ENCODE data around the gene FOXP1. TPM values are rescaled to one million over a fixed set of nuclear protein-coding genes. Genes with fewer than 3 reads are reported as not detected.

The FOXP1 gene
- total and polyA plus RNA-seq, 2 experiments from 2014 or later: 76.8 to 99.8 TPM

DNA sequence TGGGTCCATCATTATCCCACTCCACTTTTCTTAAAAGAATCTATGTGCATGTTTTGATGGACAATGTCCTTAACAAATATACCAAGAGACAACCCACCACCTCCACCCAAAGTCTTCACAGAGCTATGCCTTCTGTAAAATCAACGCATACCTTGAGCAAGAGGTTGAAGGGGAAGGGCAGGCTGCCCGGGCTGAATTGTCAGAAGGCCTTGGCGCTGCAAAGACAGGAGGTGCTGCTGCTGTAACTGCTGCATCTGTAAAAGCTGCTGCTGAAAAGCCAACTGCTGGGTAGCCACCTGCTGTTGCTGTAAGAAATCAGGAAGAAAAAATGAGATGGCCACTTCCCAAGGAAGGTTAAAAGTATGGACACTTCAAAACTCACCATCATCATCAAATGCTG lies 536.7 kb downstream of the FOXP1 start:
- H3K9me3 ChIP-seq (ENCODE audit: low read depth): no peaks in the 10 kb centered on the region
- no peak overlapping the region for H2AFZ ChIP-seq
- H3K36me3 ChIP-seq (replicated peaks; ENCODE audit: insufficient read depth, low read depth): peaks cover 4% of the 10 kb centered on the region
- H3K4me2 ChIP-seq: no peak overlapping the region
- no peak overlapping the region for H3K4me3 ChIP-seq
- H3K27me3 ChIP-seq: no peaks in the 10 kb centered on the region
- WGBS (ENCODE audit: low lambda C conversion rate, missing lambda C conversion rate): 76% methylated on average over 3 of the region's 3 CpGs
- peaks cover 77% of the 10 kb centered on the region for H3K79me2 ChIP-seq
- no peaks in the 10 kb centered on the region for H3K9me2 ChIP-seq (replicated peaks; ENCODE audit: insufficient read depth)
- no peak overlapping the region for H3K27ac ChIP-seq
- DNase-seq (ENCODE audit: low spot score): no peak
- H3K4me1 ChIP-seq (ENCODE audit: insufficient read depth): peaks cover 38% of the 10 kb centered on the region
- no peaks in the 10 kb centered on the region for H4K20me1 ChIP-seq (ENCODE audit: insufficient read depth, poor library complexity, severe bottlenecking)
- TF ChIP-seq EZH2 (IDR thresholded peaks at IDR 0.05; ENCODE audit: borderline replicate concordance) (no peak), EZH2phosphoT487 (IDR thresholded peaks at IDR 0.05; ENCODE audit: low read depth, severe bottlenecking, unreplicated experiment) (no peak)
- TF ChIP-seq, protein P1, sequence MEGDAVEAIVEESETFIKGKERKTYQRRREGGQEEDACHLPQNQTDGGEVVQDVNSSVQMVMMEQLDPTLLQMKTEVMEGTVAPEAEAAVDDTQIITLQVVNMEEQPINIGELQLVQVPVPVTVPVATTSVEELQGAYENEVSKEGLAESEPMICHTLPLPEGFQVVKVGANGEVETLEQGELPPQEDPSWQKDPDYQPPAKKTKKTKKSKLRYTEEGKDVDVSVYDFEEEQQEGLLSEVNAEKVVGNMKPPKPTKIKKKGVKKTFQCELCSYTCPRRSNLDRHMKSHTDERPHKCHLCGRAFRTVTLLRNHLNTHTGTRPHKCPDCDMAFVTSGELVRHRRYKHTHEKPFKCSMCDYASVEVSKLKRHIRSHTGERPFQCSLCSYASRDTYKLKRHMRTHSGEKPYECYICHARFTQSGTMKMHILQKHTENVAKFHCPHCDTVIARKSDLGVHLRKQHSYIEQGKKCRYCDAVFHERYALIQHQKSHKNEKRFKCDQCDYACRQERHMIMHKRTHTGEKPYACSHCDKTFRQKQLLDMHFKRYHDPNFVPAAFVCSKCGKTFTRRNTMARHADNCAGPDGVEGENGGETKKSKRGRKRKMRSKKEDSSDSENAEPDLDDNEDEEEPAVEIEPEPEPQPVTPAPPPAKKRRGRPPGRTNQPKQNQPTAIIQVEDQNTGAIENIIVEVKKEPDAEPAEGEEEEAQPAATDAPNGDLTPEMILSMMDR (IDR thresholded peaks at IDR 0.05; ENCODE audit: poor library complexity): no peak

DNA sequence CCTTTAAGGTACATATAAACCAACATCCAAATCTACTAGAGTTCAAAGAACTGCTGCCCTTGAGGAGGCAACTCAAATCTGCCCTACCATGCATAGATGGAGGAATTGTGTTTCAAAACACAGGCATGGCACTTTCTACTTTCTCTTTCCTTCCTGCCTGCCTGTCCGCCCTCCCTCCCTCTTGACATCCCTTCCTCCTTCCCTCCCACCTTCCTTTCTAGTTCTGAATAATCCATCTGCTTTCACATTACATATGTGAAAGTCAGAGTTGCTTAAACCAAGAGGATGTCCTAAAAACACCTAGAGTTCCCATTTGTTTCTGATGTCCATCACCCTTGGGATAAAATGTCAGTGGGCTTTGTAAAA lies 537.6 kb downstream of the FOXP1 start:
- Histone ChIP-seq H3K36me3 (replicated peaks; ENCODE audit: insufficient read depth, low read depth) (no peaks in the 10 kb centered on the region), H2AFZ (no peak overlapping the region), H3K9me2 (replicated peaks; ENCODE audit: insufficient read depth) (no peaks in the 10 kb centered on the region), H3K27ac (no peak overlapping the region), H3K4me1 (ENCODE audit: insufficient read depth) (peaks cover 29% of the 10 kb centered on the region), H3K9me3 (ENCODE audit: low read depth) (no peaks in the 10 kb centered on the region), H4K20me1 (ENCODE audit: insufficient read depth, poor library complexity, severe bottlenecking) (no peaks in the 10 kb centered on the region), H3K27me3 (no peaks in the 10 kb centered on the region), H3K79me2 (peaks cover 75% of the 10 kb centered on the region), H3K4me3 (no peak overlapping the region), H3K4me2 (no peak overlapping the region)
- no peak for TF ChIP-seq EZH2 (IDR thresholded peaks at IDR 0.05; ENCODE audit: borderline replicate concordance)
- TF ChIP-seq, protein P1 (IDR thresholded peaks at IDR 0.05; ENCODE audit: poor library complexity): no peak
- no peak for TF ChIP-seq EZH2phosphoT487 (IDR thresholded peaks at IDR 0.05; ENCODE audit: low read depth, severe bottlenecking, unreplicated experiment)
- no peak for DNase-seq (ENCODE audit: low spot score)
- WGBS (ENCODE audit: low lambda C conversion rate, missing lambda C conversion rate): 100% methylated on average over 1 of the region's 1 CpG

DNA sequence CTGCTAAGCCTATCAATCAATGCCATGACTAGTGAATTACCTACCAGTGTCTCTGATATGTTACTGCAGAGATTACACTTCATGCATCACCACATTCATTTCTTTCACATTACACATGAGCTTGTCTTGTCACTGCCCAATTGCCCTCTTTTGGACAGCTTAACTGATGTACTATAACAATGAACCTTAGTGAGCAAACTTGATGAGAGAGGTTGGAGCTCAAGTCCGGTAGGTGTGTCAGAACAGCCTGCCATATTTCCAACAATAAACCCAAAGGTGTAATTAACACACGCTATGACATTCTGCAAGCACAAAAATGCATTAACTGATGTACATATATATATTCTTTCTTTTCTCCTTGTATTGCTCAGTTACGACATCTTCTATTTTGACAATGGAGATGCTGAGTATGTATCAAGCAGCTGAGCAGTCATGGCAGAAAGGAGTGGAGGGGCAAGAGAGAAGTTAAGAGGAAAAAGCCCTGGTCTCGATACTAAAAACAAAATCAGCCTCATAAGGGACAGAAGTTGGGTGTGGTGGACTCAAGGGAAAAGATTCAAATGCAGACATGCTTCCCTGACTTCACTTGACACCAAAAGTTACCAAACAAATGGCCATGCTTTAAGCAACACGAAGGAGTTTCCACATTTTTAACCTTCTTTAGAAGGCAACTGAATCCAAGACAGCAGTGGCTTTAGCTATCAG lies 538.2 kb downstream of the FOXP1 start:
- H3K27me3 ChIP-seq: no peaks in the 10 kb centered on the region
- no peaks in the 10 kb centered on the region for H3K36me3 ChIP-seq (replicated peaks; ENCODE audit: insufficient read depth, low read depth)
- H2AFZ ChIP-seq: no peak overlapping the region
- peaks cover 75% of the 10 kb centered on the region for H3K79me2 ChIP-seq
- H3K4me2 ChIP-seq: no peak overlapping the region
- peaks cover 23% of the 10 kb centered on the region for H3K4me1 ChIP-seq (ENCODE audit: insufficient read depth)
- no peaks in the 10 kb centered on the region for H4K20me1 ChIP-seq (ENCODE audit: insufficient read depth, poor library complexity, severe bottlenecking)
- no peaks in the 10 kb centered on the region for H3K9me2 ChIP-seq (replicated peaks; ENCODE audit: insufficient read depth)
- no peak for DNase-seq (ENCODE audit: low spot score)
- TF ChIP-seq EZH2 (IDR thresholded peaks at IDR 0.05; ENCODE audit: borderline replicate concordance): no peak
- TF ChIP-seq, protein P1 (IDR thresholded peaks at IDR 0.05; ENCODE audit: poor library complexity): no peak
- TF ChIP-seq EZH2phosphoT487 (IDR thresholded peaks at IDR 0.05; ENCODE audit: low read depth, severe bottlenecking, unreplicated experiment): no peak
- WGBS (ENCODE audit: low lambda C conversion rate, missing lambda C conversion rate): over 99% methylated on average over 5 of the region's 5 CpGs
- H3K9me3 ChIP-seq (ENCODE audit: low read depth): no peaks in the 10 kb centered on the region
- H3K4me3 ChIP-seq: no peak overlapping the region
- H3K27ac ChIP-seq: no peak overlapping the region
